HG03060 (cell line): ENCODE data around the gene MVB12B.

Experiments
- ATAC-seq: cut with Tn5 transposase; IDR thresholded peaks from one replicate; pipeline ENCODE4 v1.9.1; 2021; ENCODE audit warnings: low read depth, moderate number of reproducible peaks; ENCODE audit not compliant: unreplicated experiment

MVB12B gene

DNA sequence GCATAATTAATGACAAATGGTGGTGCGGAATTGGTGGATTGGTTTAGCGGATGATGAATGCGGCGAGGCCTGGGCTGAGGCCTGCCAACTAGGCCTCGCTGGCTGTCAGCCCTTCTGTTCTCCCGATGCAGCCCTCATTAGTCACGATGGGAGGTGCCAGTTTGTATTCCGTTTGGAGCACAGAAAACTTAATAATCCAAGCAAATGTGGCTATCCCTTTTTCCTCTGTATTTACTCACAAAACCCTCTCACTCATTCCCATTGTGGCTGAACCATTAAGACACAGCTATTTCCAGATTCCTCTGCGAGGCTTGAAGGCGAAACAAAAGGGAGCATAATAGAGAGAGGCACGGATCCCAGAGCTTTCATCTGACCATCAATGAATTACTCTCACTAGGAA, 114.3 kb downstream of the MVB12B start:
- ATAC-seq: no peak

DNA sequence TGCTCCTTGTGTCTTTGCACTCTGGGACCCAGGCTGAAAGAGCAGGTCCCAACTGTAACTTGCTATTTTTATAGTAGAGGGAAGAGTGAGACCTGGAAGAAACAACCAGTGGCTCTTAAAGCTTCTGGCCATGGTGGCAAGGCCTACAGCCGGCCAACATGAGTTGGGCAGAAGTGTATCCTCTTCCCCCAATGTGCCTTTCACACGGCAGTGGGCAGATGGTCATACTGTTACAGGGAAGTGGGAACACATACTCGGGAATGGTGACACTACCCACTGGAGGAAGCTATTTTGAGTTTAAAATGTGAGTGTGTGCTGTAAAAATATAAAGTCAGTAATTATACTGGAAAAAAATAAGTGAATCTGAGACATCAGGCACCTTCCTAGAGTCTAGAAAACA, 116.0 kb downstream of the MVB12B start:
- ATAC-seq: no peak

GRCh38 chr9:126443144-126443543, 116.5 kb downstream of the MVB12B start:
- no peak for ATAC-seq

DNA sequence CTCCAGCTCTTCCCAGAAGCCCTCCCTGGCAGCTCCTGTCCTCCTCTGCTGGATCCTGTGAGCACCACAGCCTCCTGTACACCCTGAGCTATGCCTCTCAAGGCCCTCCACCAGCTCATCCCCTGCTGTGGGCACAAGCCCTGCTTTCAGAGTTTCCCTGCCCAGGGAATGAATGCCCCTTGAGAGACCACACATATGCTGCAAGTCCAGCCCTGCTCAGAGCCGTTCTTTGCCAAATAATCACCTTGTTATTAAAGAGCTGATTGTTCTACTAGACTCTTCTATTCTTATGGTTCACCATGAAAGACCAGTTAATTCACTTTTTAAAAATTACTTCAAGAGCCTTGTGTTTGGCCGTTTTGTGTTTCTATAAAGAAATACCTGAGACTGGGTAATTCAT, 121.5 kb downstream of the MVB12B start:
- no peak for ATAC-seq

DNA sequence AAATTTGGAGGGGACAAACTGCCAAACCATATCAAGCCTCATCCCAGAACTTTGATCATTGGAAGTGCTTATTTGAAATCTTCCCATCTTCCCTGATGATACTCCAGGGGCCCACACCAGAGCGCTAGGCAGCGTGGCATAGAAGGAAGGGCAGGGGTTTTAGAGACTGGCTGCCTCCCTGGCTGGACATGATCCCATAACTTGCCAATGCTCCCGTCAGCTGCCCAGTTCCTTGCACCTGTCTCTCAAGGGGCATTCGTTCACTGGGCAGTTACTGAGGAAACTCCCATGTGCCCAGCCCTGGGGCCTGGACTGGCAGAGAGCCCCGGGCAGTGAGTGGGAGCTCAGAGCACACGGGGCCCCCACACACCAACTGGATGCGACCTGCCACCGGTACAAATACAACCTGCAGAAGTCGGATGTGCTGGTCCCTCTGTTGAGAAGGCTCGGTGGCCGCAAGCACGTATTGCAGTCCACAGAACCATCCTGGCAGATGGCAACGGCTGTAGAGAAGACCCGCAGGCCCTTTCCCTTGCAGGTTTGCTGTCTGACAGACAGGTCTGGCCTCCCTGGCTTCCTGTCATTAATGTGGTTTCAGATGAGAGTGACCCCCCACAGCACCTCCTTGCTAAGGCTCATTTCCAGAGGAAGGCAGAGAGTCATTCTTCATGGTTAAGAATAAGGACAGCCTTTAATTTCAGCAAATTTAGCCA, 122.4 kb downstream of the MVB12B start:
- no peak for ATAC-seq

DNA sequence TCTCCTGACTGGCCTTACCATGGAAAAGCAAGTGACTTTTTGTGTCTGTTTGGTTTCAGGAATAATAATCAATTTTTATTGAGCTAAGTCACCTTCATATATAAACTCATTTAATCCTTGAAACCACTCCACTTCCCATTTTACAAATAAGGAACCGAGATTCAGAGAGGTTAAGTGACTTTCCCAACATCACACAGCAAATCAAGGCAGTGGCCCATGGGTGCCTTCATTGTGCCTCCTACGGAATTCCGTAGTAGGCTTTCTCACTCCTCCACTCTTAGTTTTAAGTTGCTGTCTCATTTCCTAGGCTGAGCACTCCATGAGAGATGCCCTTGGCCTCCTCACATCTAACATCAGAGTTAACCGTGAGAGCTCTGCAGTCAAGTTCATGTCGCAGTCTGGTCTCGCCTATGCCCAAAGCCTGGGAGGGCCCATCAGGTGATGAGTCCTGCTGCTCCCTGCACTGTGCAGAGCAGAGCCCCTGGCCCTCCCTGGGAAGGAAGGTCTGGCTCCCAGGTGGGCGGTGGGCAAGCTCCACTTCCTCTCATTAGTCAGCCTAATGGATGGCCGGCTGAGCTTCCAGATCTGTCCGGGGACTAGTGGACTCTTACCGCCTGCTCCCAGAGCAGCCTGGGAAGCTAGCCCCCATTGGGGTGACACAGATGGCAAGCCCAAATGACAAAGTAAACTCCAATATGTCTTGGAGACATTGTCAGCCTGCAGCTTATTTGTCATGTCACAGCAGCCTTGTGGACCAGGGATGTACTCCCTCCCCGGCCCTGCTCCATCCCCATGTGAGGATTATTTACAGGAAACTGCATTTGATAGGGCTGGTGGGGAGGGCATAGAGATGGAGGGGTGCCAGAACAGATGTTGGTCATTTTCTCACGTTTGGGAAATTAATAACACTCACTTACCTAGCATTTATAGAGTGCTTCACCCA, 123.4 kb downstream of the MVB12B start:
- ATAC-seq: no peak

DNA sequence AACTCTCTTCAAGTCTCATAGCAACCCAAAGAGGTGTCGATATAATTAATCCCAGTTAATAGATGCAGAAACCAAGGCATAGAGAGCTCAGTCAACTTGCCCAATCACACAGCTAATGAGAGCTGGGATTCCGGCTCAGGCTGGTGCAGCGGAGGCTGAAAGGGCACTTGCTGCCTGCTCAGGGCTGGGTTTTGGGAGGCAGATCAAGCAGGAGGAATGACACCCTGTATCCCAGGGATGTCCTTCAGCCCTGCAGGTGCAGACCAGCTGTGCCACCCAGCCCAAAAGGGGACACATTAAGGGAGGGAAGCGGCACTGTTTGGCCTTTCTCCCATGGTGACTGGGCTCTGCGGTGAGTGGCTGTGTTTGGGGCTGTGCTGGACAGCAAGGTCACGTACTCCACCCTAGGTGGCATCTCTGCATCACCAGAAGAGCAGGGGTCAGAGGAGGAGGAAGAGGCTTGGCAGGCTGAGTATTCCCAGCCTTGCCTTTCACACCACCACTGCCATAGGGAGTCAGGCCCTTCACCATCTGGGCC, 124.1 kb downstream of the MVB12B start:
- ATAC-seq: no peak

- no peak for ATAC-seq
These were observed 124.8 kb downstream of the MVB12B start for GRCh38 chr9:126451316-126451885.

DNA sequence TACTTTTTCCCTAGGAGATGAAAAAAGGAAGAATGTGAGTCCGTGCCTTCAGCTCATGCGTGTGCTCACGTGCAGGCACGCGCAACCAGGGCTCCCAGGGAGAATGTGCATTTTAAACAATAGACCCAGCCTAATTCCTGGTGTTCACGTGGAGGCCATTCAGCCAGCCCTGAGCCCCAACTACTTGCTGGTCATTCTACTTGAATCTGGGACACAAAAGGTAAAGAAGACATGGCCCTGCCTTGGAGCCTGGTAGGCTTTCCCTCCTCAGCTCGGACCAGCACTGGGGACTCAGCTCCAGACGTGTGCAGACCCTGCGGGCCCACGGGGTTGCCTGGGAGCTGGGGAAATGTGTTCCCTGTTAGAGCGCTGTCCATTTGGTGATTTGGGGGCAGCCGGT, 125.5 kb downstream of the MVB12B start:
- no peak for ATAC-seq

DNA sequence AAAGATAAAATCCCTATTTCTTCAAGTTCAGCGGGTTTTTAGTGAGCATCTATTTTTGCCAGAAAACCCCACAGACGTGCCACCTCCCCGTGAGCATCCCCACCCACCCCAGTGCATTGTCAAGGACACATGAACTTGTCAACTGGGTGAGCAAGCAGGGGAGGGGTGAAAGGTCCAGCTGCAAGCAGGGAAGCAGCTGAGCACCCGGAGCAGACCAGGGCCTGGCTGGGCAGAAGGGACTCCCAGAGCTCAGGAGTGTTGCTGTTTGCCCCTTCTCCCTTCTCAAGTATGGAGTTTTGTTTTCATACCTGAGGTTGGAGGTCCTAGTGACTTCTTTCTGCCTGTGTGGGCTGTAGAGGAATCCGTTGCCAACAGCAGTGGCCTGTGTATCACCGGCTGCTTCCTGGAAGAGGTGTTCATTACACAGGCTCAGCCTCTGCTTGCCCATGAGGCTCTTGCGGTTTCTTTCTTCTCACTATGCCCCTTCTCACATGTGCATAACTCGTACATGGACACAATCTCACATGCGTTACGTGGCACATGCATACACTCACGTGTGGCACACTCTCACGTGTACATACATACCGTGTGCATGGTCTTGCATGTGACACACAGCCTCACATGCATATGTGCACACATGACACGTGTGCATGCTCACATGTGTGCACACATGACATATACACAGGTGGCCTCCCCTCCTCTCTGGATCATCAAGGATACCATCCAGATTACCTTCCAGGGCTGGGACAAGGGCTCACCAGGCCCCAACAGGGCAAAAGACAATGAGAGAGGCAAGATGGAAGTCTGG, 126.7 kb downstream of the MVB12B start:
- no peak for ATAC-seq

DNA sequence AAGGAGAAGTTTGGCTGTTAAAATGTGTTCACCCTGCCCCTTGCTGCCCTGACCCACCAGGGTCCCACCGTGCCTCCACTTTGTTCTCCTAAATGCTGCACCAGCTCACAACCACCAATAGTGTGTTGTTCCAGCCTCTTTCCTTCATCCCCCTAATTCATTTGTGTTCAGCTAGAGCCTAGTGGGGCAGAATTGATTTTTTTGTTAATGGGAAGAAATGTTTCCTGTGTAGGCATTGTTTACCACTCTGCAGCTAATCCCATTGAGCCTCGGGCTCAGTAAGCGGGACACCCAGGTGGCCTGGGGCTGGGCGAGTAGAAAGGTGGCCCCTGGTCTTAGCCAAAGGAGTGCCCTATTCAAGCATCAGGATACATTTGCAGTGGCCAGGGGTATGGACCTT, 127.6 kb downstream of the MVB12B start:
- no peak for ATAC-seq

- no peak for ATAC-seq
These were observed 128.2 kb downstream of the MVB12B start for GRCh38 chr9:126454795-126455194.

- no peak for ATAC-seq
These were observed 130.0 kb downstream of the MVB12B start for GRCh38 chr9:126456441-126457174.

DNA sequence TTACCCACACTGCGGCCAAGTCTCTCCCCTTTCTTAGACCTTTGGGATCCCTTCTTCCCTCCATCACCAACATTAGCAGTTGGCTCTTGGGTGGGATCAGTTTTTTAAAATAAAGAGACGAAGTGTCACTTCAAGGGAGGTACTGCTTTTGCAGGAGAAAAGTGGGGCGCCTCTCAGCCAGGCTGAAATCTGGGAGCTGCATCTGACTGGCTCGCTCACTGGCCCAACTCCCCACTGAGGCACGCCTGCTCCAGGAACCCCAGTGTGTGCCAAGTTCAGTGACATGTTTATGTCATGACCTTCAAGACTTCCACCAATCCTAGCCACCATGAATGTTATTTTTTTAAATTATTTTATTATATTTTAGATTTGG, 130.5 kb downstream of the MVB12B start:
- ATAC-seq: no peak

GRCh38 chr9:126457890-126458289, 131.3 kb downstream of the MVB12B start:
- no peak for ATAC-seq

GRCh38 chr9:126459126-126459525, 132.5 kb downstream of the MVB12B start:
- ATAC-seq: no peak

DNA sequence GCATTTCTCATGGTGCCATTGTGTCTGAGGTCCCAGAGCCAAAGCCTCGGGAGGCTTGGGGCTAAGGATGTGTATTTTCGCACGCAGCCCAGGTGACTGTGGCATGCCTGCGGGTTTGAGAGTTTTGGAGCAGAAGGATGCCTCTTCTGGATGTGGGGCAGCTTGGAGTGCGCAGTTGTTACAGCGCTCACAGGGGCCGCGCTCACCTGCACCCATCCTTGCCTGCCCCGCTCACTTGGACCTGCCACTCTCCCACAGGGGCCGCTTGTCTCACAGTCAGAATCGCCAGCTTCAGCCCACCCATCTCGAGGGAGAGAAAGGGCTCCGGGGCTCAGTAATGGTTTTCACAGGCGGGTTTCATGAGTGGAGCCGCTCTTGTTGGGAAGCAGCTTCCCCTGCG, 132.9 kb downstream of the MVB12B start:
- no peak for ATAC-seq

- no peak for ATAC-seq
These were observed 133.6 kb downstream of the MVB12B start for GRCh38 chr9:126459965-126460843.

GRCh38 chr9:126461029-126461428, 134.4 kb downstream of the MVB12B start:
- ATAC-seq: no peak
